HepG2 (cell line): Measurements from ENCODE around the gene VASH2. TPM values are rescaled to one million over a fixed set of nuclear protein-coding genes. Genes with fewer than 3 reads are reported as not detected.
A peak's percentile ranks its signal among the peaks of the same experiment; 100 is the strongest.

Experiments used
- ATAC-seq: fragments of 200-7000 bp; cut with Tn5 transposase; 3 replicates; pipeline ENCODE4 v1.9.1; 2020; ENCODE audit warnings: mild to moderate bottlenecking, moderate library complexity
- BruUV-seq: library from RNA; stranded (reverse); fragments of 400-500 nt; replicated peaks from 2 replicates; lab custom pipeline; 2021; lab: Mats Ljungman, UMichigan
- CTCF ChIA-PET: fragments of 300-600 bp; formaldehyde crosslinking; extraction: SDS; loops from one replicate; lab custom pipeline; 2021; ENCODE audit warnings: low total read pairs, inconsistent platforms, low intra/inter-chr PET ratio; lab: Yijun Ruan, JAX
- POLR2A ChIA-PET: fragments of 350-600 bp; sonication (Branson Sonifier 250); formaldehyde crosslinking; loops from one replicate; lab custom pipeline; 2020; ENCODE audit warnings: antibody characterized with exemption, inconsistent platforms; lab: Yijun Ruan, JAX
- DNase-seq: peaks from one replicate; pipeline ENCODE4 v3.0.0-alpha.2; 2015; ENCODE audit warnings: low spot score
- FAIRE-seq: peaks from 3 replicates; lab custom pipeline; 2011; peaks lifted over from hg19 to GRCh38; lab: Jason Lieb, UNC
- H2AFZ ChIP-seq: one replicate; pipeline ENCODE4 v1.6.1; 2011; ENCODE audit warnings: low read length, inconsistent platforms
- H3K27ac ChIP-seq: fragments of 300-600 bp; 3 replicates; pipeline ENCODE4 v1.8.0; 2011; ENCODE audit warnings: mixed run types, mild to moderate bottlenecking, mixed read lengths, low read length, inconsistent platforms; ENCODE audit not compliant: insufficient read depth; ENCODE audit errors: extremely low read length
- H3K27me3 ChIP-seq, 2 experiments: fragments of 200-600 bp in 1 of 2; 2 replicates in 1 of 2; 3 replicates in 1 of 2; pipeline versions ENCODE4 v1.6.0 to v1.8.0; 2011; ENCODE audit warnings: low read length in 2 of 2, mild to moderate bottlenecking in 2 of 2, moderate library complexity in 2 of 2, inconsistent platforms in 1 of 2; ENCODE audit not compliant: insufficient read depth in 2 of 2, control insufficient read depth in 1 of 2
- H3K36me3 ChIP-seq, 2 experiments: fragments of 200-600 bp in 1 of 2; replicated peaks in 1 of 2; 2 replicates in 1 of 2; 3 replicates in 1 of 2; pipeline versions ENCODE4 v1.5.1 to v1.8.0; 2011; ENCODE audit warnings: low read length in 2 of 2, inconsistent platforms in 1 of 2; ENCODE audit not compliant: insufficient read depth in 2 of 2, control insufficient read depth in 1 of 2
- H3K4me1 ChIP-seq: 2 replicates; pipeline ENCODE4 v1.5.1; 2012; ENCODE audit warnings: low read length, inconsistent platforms; ENCODE audit not compliant: insufficient read depth
- H3K4me2 ChIP-seq: 2 replicates; pipeline ENCODE4 v1.6.0; 2011; ENCODE audit warnings: low read depth, low read length, inconsistent platforms
- H3K4me3 ChIP-seq, 3 experiments: fragments of 200-600 bp in 1 of 3; sonication (generic), shearing (Covaris generic) in 1 of 3; replicated peaks in 1 of 3; 2 replicates each; pipeline ENCODE4 v1.5.1; 2011 to 2016; ENCODE audit warnings: low read length in 3 of 3, inconsistent platforms in 2 of 3, low read depth in 2 of 3, mild to moderate bottlenecking in 2 of 3, control low read depth in 1 of 3, mixed read lengths in 1 of 3; ENCODE audit not compliant: insufficient read depth in 1 of 3
- H3K79me2 ChIP-seq: one replicate; pipeline ENCODE4 v1.6.1; 2011; ENCODE audit warnings: low read length, inconsistent platforms; ENCODE audit not compliant: insufficient read depth
- H3K9ac ChIP-seq: 2 replicates; pipeline ENCODE4 v1.6.0; 2011; ENCODE audit warnings: mild to moderate bottlenecking, low read depth, low read length, inconsistent platforms; ENCODE audit not compliant: insufficient read depth
- H3K9me3 ChIP-seq: 2 replicates; pipeline ENCODE4 v1.5.1; 2012; ENCODE audit warnings: mild to moderate bottlenecking, low read length
- H4K20me1 ChIP-seq: 2 replicates; pipeline ENCODE4 v1.6.0; 2011; ENCODE audit warnings: inconsistent platforms, mild to moderate bottlenecking, low read length, moderate library complexity; ENCODE audit not compliant: insufficient read depth
- FOXA1 ChIP-seq, 2 experiments: fragments of 450-650 bp in 1 of 2; sonication (generic) in 1 of 2; formaldehyde crosslinking in 1 of 2; IDR thresholded peaks; 2 replicates each; pipeline versions ENCODE4 v1.4.0 to v1.6.1; 2016 to 2020; ENCODE audit warnings: missing genetic modification reagents in 1 of 2
- IRF2 ChIP-seq: IDR thresholded peaks from 2 replicates; pipeline ENCODE4 v1.6.1; 2018; ENCODE audit warnings: missing genetic modification reagents, missing compliant biosample characterization
- KLF16 ChIP-seq, 2 experiments: sonication (generic) in 1 of 2; formaldehyde crosslinking in 1 of 2; IDR thresholded peaks; 2 replicates each; pipeline versions ENCODE4 v1.6.1 to v1.8.0; 2016 to 2023; ENCODE audit warnings: missing genetic modification reagents in 2 of 2, missing compliant biosample characterization in 1 of 2
- NR2F1 ChIP-seq, 2 experiments: fragments of 450-650 bp in 1 of 2; formaldehyde crosslinking in 1 of 2; IDR thresholded peaks; 2 replicates each; pipeline versions ENCODE4 v1.5.0 to v1.6.1; 2016 to 2020; ENCODE audit warnings: mild to moderate bottlenecking in 1 of 2, missing compliant biosample characterization in 1 of 2, missing genetic modification reagents in 1 of 2, moderate library complexity in 1 of 2
- RXRA ChIP-seq: sonication (generic); formaldehyde crosslinking; IDR thresholded peaks from 2 replicates; pipeline ENCODE4 v1.5.1; 2020; ENCODE audit warnings: missing genetic modification reagents
- TBX3 ChIP-seq: fragments of 450-650 bp; IDR thresholded peaks from 2 replicates; pipeline ENCODE4 v1.6.1; 2017; ENCODE audit warnings: antibody characterized with exemption, mild to moderate bottlenecking, inconsistent platforms, borderline replicate concordance
- TFAP4 ChIP-seq: sonication (generic); IDR thresholded peaks from 2 replicates; pipeline ENCODE4 v1.6.1; 2016; ENCODE audit warnings: low read depth, borderline replicate concordance
- ZFP90 ChIP-seq: sonication (generic); formaldehyde crosslinking; IDR thresholded peaks from 2 replicates; pipeline ENCODE4 v1.8.0; 2022; ENCODE audit warnings: missing genetic modification reagents, mild to moderate bottlenecking, inconsistent platforms, borderline replicate concordance
- ZFYVE20 ChIP-seq: sonication (generic); formaldehyde crosslinking; IDR thresholded peaks from 2 replicates; pipeline ENCODE4 v1.8.0; 2023; ENCODE audit warnings: low read depth, mild to moderate bottlenecking, moderate library complexity, missing genetic modification reagents, borderline replicate concordance
- ZNF292 ChIP-seq: sonication (generic); formaldehyde crosslinking; IDR thresholded peaks from 2 replicates; pipeline ENCODE4 v1.8.1; 2022; ENCODE audit warnings: mild to moderate bottlenecking, low read depth, missing genetic modification reagents, borderline replicate concordance
- ZNF780A ChIP-seq: sonication (generic); formaldehyde crosslinking; IDR thresholded peaks from 2 replicates; pipeline ENCODE4 v1.8.0; 2022; ENCODE audit warnings: mild to moderate bottlenecking, missing genetic modification reagents, moderate library complexity
- ZSCAN29 ChIP-seq: sonication (generic); formaldehyde crosslinking; conservative IDR thresholded peaks from 2 replicates; pipeline ENCODE4 v1.4.0; 2020; ENCODE audit warnings: mild to moderate bottlenecking, missing genetic modification reagents
- WGBS: methylation state at CpG from one replicate; pipeline ENCODE4 v1.1.6; 2017; ENCODE audit warnings: low lambda C conversion rate; 5-methylcytosine and 5-hydroxymethylcytosine counted together
- in situ Hi-C: cut with HindIII; loops from 2 replicates; pipeline ENCODE4 v1.10.0; 2017; ENCODE audit warnings: low pct_unique_long_range_greater_than_20kb; ENCODE audit not compliant: extremely low pct_ligation_motif_present
- intact Hi-C: fragments of 100-400 bp; cut with micrococcal nuclease; formaldehyde crosslinking; loops from one replicate; pipeline ENCODE4 v1.10.0; 2022; ENCODE audit not compliant: unreplicated experiment
- polyA plus RNA-seq, 8 experiments: library from polyadenylated mRNA; depleted of rRNA in 3 of 8; stranded (reverse) in 7 of 8; unstranded in 1 of 8; fragments of >200 nt; fragmentation: Illumina TruSeq in 4 of 8; extraction: Trizol in 4 of 8; gene quantifications; 2 replicates each; pipeline versions ENCODE4 v1.2.1 to v1.2.3, GENCODE V29; 2011 to 2016; ENCODE audit warnings: low read depth in 4 of 8, missing spikeins in 1 of 8, mixed read lengths in 1 of 8; ENCODE audit not compliant: insufficient read depth in 1 of 8
- total RNA-seq, 5 experiments: library from RNA; depleted of rRNA; stranded (reverse); fragments of >200 nt; fragmentation: Illumina TruSeq; extraction: Trizol; gene quantifications; 2 replicates each; pipeline ENCODE4 v1.2.3, GENCODE V29; 2016; ENCODE audit warnings: low read depth in 1 of 5

The VASH2 gene
- total and polyA plus RNA-seq, 2 of the 13 experiments (the other 11 are each of a cell fraction or from before 2014, with no cell fraction given), result 0.44 to 1.00 TPM

- H3K36me3 ChIP-seq, result no peaks in the 10 kb centered on the region
- no peak overlapping the region for H3K27ac ChIP-seq
- no TSS peak for BruUV-seq
- peaks cover 11% of the 10 kb centered on the region; the same call in 1 of the 2 replicates for H3K4me1 ChIP-seq
- H3K9me3 ChIP-seq, result no peaks in the 10 kb centered on the region
- WGBS, result 50% methylated on average over 1 of the region's 11 CpGs
- no peaks in the 10 kb centered on the region; a peak in 1 of 5 replicates for H3K27me3 ChIP-seq
- H4K20me1 ChIP-seq, result no peaks in the 10 kb centered on the region
- FAIRE-seq (no peak), ATAC-seq (peak; percentile 43), DNase-seq (no peak)
- no peaks in the 10 kb centered on the region for H3K79me2 ChIP-seq
- CTCF ChIA-PET, result no interaction called here
- TF ChIP-seq TFAP4 (peak; percentile 80; the same call in 1 of the 2 replicates), ZFYVE20 (CRISPR knock-in tag) (no peak), RXRA (CRISPR knock-in tag) (no peak), FOXA1 (IDR thresholded peaks at IDR 0.05) (no peak), FOXA1 (CRISPR knock-in tag; IDR thresholded peaks at IDR 0.05) (peak; percentile 43; the same call in 1 of the 2 replicates)
- POLR2A ChIA-PET, result no interaction called here
- intact Hi-C loops, result loop anchor here (5.0 kb wide), 1 partner anchor 34 kb away; no protein-coding TSS in a partner anchor
- in situ Hi-C loops, result no loop called here
- no peak overlapping the region for H3K4me2 ChIP-seq
- no peak overlapping the region for H3K4me3 ChIP-seq
- H3K9ac ChIP-seq, result no peak overlapping the region
- no peak overlapping the region for H2AFZ ChIP-seq
These were observed 30.7 kb downstream of the VASH2 start for GRCh38 chr1:212981025-212981495.

DNA sequence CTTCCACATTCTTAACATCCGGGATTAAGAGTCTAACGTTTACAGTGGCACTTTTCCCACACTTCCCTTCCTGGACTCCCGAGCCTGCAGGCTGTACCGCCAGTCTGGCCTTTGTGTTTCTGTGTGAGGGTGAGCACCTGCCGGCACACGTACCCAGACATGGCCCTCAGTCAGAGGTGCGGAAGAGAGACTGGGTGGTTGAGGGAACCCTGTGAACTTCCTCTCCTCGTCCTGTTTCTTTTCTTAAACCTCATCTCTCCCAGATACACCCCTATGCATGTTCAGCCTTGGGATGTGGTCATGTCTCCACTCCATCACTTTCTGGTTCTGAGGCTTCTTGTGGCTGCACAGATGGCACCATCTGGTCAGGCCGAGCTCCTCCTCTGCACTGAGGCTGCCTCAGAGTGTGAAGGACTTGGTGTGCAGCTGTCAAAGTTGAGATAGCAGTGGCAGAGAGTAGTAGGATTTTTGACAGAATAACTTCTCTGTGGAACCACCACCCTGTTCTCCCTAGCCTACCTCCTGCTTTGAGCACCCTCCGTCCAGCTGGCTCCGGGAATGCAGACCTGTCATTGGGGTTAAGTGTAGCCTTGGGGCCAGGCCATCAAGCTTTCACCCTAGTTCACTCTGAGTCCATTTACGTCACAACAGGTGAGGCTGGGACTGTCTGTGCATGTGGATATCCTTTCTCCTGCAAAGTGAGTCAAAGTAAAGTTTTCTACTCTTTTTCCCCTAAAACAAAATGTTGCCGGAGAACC is 31.4 kb downstream of the VASH2 start:
- H3K9ac ChIP-seq, result no peak overlapping the region
- no peak overlapping the region for H3K4me3 ChIP-seq
- BruUV-seq, result no TSS peak
- WGBS, result 71% methylated on average over 13 of the region's 13 CpGs
- no peak for TF ChIP-seq KLF16 (CRISPR knock-in tag; IDR thresholded peaks at IDR 0.05)
- no peak for TF ChIP-seq ZSCAN29 (CRISPR knock-in tag)
- no peak for TF ChIP-seq ZNF780A
- TF ChIP-seq ZFP90, result no peak
- no peak for TF ChIP-seq IRF2 (CRISPR knock-in tag)
- TF ChIP-seq RXRA (CRISPR knock-in tag), result no peak
- no peak for TF ChIP-seq NR2F1 (CRISPR knock-in tag; IDR thresholded peaks at IDR 0.05)
- no peak for TF ChIP-seq ZNF292
- TF ChIP-seq TBX3, result no peak
- TF ChIP-seq, all 625 proteins: peak for 0
- ChIA-PET CTCF (no interaction called here), POLR2A (no interaction called here)
- Histone ChIP-seq H3K79me2 (no peaks in the 10 kb centered on the region), H4K20me1 (no peaks in the 10 kb centered on the region), H3K9me3 (no peaks in the 10 kb centered on the region), H3K27ac (no peak overlapping the region), H3K36me3 (no peaks in the 10 kb centered on the region), H3K4me1 (peaks cover 11% of the 10 kb centered on the region; the same call in 1 of the 2 replicates), H2AFZ (no peak overlapping the region), H3K4me2 (no peak overlapping the region), H3K27me3 (no peaks in the 10 kb centered on the region)
- FAIRE-seq (no peak), ATAC-seq (peak; percentile 24; the same call in 2 of the 3 replicates), DNase-seq (no peak)
- in situ Hi-C loops (no loop called here), intact Hi-C loops (loop anchor here (5.0 kb wide), 1 partner anchor 34 kb away; no protein-coding TSS in a partner anchor)
